Neural cell (in vitro differentiated cells): ENCODE measurements around the gene PTPN1. TPM values are rescaled to one million over a fixed set of nuclear protein-coding genes. Genes with fewer than 3 reads are reported as not detected.

ENCODE experiments used
- H2AFZ ChIP-seq: fragments of 200-600, 300-800 bp; sonication (generic), shearing (Covaris generic); 2 replicates; pipeline ENCODE4 v1.6.0; 2014; ENCODE audit warnings: low read depth, mild to moderate bottlenecking, antibody characterized with exemption, low read length, moderate library complexity
- H3F3A ChIP-seq: fragments of 200-600 bp; shearing (Covaris generic); 2 replicates; pipeline ENCODE4 v1.6.1; 2016; ENCODE audit warnings: mild to moderate bottlenecking, moderate library complexity, mixed read lengths, antibody characterized with exemption, low read length; ENCODE audit not compliant: insufficient read depth, poor library complexity, severe bottlenecking
- H3K27ac ChIP-seq: fragments of 200-600, 300-800 bp; sonication (generic), shearing (Covaris generic); 2 replicates; pipeline ENCODE4 v1.5.1; 2014; ENCODE audit warnings: mild to moderate bottlenecking, low read length, moderate library complexity
- H3K27me3 ChIP-seq: fragments of 300-800, 200-600 bp; sonication (generic), shearing (Covaris generic); 2 replicates; pipeline ENCODE4 v1.6.0; 2014; ENCODE audit warnings: mild to moderate bottlenecking, low read depth, low read length, moderate library complexity; ENCODE audit not compliant: insufficient read depth
- H3K36me3 ChIP-seq: fragments of 300-800, 200-600 bp; sonication (generic), shearing (Covaris generic); 2 replicates; pipeline ENCODE4 v1.5.1; 2014; ENCODE audit warnings: mild to moderate bottlenecking, antibody characterized with exemption, low read length, moderate library complexity; ENCODE audit not compliant: insufficient read depth
- H3K4me2 ChIP-seq: fragments of 300-800, 200-600 bp; sonication (generic), shearing (Covaris generic); 2 replicates; pipeline ENCODE4 v1.6.0; 2014; ENCODE audit warnings: mild to moderate bottlenecking, low read length
- H3K4me3 ChIP-seq: fragments of 300-800, 200-600 bp; sonication (generic), shearing (Covaris generic); 2 replicates; pipeline ENCODE4 v1.5.1; 2014; ENCODE audit warnings: mild to moderate bottlenecking, low read length, moderate library complexity
- H3K79me2 ChIP-seq: fragments of 200-600 bp; shearing (Covaris generic); replicated peaks from 2 replicates; pipeline ENCODE4 v1.6.0; 2014; ENCODE audit warnings: mild to moderate bottlenecking, low read length, moderate library complexity; ENCODE audit not compliant: insufficient read depth
- H3K9ac ChIP-seq: fragments of 300-800, 200-600 bp; sonication (generic), shearing (Covaris generic); 2 replicates; pipeline ENCODE4 v1.6.1; 2016; ENCODE audit warnings: mild to moderate bottlenecking, low read length, mixed read lengths
- H3K9me2 ChIP-seq: fragments of 200-600 bp; shearing (Covaris generic); 2 replicates; pipeline ENCODE4 v1.6.1; 2016; ENCODE audit warnings: mild to moderate bottlenecking, low read length, mixed read lengths; ENCODE audit not compliant: insufficient read depth
- H3K9me3 ChIP-seq: fragments of 200-600, 300-800 bp; sonication (generic), shearing (Covaris generic); 2 replicates; pipeline ENCODE4 v1.6.1; 2016; ENCODE audit warnings: mild to moderate bottlenecking, mixed run types, low read length, moderate library complexity, mixed read lengths
- H4K20me1 ChIP-seq: fragments of 200-600 bp; shearing (Covaris generic); 2 replicates; pipeline ENCODE4 v1.6.1; 2016; ENCODE audit warnings: mild to moderate bottlenecking, mixed run types; ENCODE audit not compliant: insufficient read depth
- CTCF ChIP-seq: fragments of 450-650 bp; IDR thresholded peaks from 2 replicates; pipeline ENCODE4 v1.5.1; 2014; ENCODE audit warnings: antibody characterized with exemption, mild to moderate bottlenecking, moderate library complexity; ENCODE audit not compliant: poor library complexity, severe bottlenecking
- EP300 ChIP-seq: fragments of 450-650 bp; conservative IDR thresholded peaks from 2 replicates; pipeline ENCODE4 v1.6.1; 2014; ENCODE audit warnings: antibody characterized with exemption, mild to moderate bottlenecking, moderate library complexity; ENCODE audit not compliant: poor library complexity, severe bottlenecking
- EZH2 ChIP-seq: fragments of 200-600, 300-800 bp; shearing (Covaris generic), sonication (generic); IDR thresholded peaks from 2 replicates; pipeline ENCODE4 v1.6.1; 2014; ENCODE audit warnings: antibody characterized with exemption, low read length, borderline replicate concordance, mild to moderate bottlenecking; ENCODE audit not compliant: insufficient read depth, poor library complexity, severe bottlenecking
- MXI1 ChIP-seq: fragments of 450-650 bp; conservative IDR thresholded peaks from 2 replicates; pipeline ENCODE4 v1.6.1; 2014; ENCODE audit warnings: antibody characterized with exemption, mild to moderate bottlenecking; ENCODE audit not compliant: poor library complexity, severe bottlenecking
- POLR2AphosphoS5 ChIP-seq: IDR thresholded peaks from 2 replicates; pipeline ENCODE4 v1.6.1; 2012
- RAD21 ChIP-seq: fragments of 450-650 bp; conservative IDR thresholded peaks from 2 replicates; pipeline ENCODE4 v1.6.1; 2014; ENCODE audit warnings: antibody characterized with exemption, mild to moderate bottlenecking, moderate library complexity
- REST ChIP-seq: IDR thresholded peaks from 2 replicates; pipeline ENCODE4 v1.6.1; 2012; ENCODE audit warnings: borderline replicate concordance
- SMC3 ChIP-seq: fragments of 450-650 bp; conservative IDR thresholded peaks from 2 replicates; pipeline ENCODE4 v1.6.1; 2014; ENCODE audit warnings: antibody characterized with exemption, mild to moderate bottlenecking, moderate library complexity; ENCODE audit not compliant: poor library complexity
- TAF1 ChIP-seq: IDR thresholded peaks from 2 replicates; pipeline ENCODE4 v1.6.1; 2012; ENCODE audit warnings: low read depth
- polyA plus RNA-seq: library from polyadenylated mRNA; depleted of rRNA; stranded (reverse); fragments of >200 nt; gene quantifications from 2 replicates; pipeline ENCODE4 v1.2.3, GENCODE V29; 2014

Gene PTPN1
- polyA plus RNA-seq, 1 donor from 2014 or later: 48.1 TPM

DNA sequence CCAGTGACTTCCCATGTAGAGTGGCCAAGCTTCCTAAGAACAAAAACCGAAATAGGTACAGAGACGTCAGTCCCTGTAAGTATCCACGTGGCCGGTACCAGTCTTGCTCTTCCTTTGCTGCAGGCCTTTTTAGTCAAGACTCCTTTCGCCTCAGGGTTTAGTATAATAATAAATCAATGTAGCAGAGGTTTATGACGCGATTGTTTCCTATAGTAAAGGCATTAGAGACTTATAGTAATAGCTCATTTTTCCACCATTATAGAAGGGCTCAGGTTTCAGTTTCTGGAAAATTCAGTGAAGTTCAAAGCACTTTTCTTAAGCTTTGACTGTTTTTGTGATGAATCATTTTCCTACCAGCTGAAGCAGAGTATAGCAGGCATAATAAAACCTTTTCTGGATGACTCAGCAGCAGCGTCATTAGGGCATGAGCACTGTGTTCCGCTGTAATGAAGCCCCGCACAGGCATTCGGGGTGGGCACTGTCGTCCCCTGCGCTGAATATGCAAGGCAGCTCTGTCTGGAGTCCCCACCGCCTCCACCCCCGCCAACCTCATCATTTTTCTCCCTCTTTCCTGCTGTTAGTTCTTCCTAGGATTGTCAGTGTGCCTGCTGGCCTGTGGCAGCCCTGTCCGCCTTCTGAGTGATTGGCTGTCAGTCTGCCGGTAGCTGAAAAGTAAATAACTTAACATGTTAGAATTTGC lies 51.3 kb downstream of the PTPN1 start:
- Histone ChIP-seq H3K4me3 (no peak overlapping the region), H3F3A (peaks cover 5% of the 10 kb centered on the region), H2AFZ (no peak overlapping the region), H3K36me3 (peaks cover 11% of the 10 kb centered on the region), H3K79me2 (peaks cover 9% of the 10 kb centered on the region), H3K9ac (no peak overlapping the region), H3K9me3 (no peaks in the 10 kb centered on the region), H4K20me1 (no peaks in the 10 kb centered on the region), H3K9me2 (no peaks in the 10 kb centered on the region), H3K27ac (no peak overlapping the region), H3K27me3 (no peaks in the 10 kb centered on the region), H3K4me2 (no peak overlapping the region)
- TF ChIP-seq SMC3: no peak
- no peak for TF ChIP-seq TAF1
- peak; percentile 64 for TF ChIP-seq EP300
- TF ChIP-seq EZH2: no peak
- TF ChIP-seq POLR2AphosphoS5: peak; percentile 9
- no peak for TF ChIP-seq MXI1

DNA sequence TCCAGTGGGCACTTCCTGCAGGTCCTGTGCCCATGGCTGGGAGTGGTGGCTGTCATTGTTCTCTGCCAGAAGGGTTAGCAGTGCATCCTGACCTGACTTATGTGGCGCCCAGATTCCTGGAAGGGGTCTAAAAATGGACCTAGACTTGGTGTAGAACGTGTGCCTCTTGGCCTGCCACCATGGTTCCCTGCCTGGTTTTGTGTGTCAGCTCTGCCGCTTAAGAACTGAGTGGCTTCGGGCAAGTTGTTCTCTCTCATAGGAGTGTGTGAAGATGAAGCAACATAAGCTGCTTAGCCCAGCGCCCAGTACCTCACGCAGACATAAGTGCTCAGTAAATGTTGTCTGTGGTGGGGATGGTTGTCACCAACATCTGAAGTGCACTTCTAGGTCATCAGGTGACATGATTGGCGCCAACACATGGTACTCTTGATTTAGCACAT lies 52.1 kb downstream of the PTPN1 start:
- Histone ChIP-seq H3K4me3 (no peak overlapping the region), H2AFZ (no peak overlapping the region), H3F3A (peaks cover 5% of the 10 kb centered on the region), H3K9me3 (no peaks in the 10 kb centered on the region), H3K9me2 (no peaks in the 10 kb centered on the region), H3K9ac (no peak overlapping the region), H3K79me2 (peaks cover 9% of the 10 kb centered on the region), H3K4me2 (no peak overlapping the region), H3K27me3 (no peaks in the 10 kb centered on the region), H3K27ac (no peak overlapping the region), H4K20me1 (no peaks in the 10 kb centered on the region), H3K36me3 (peaks cover 11% of the 10 kb centered on the region)
- TF ChIP-seq RAD21 (no peak), CTCF (no peak), POLR2AphosphoS5 (no peak), TAF1 (no peak), EZH2 (no peak), SMC3 (no peak), EP300 (no peak), MXI1 (no peak), REST (no peak)
